ENCODE measurements around the gene UBE2E2.

DNA sequence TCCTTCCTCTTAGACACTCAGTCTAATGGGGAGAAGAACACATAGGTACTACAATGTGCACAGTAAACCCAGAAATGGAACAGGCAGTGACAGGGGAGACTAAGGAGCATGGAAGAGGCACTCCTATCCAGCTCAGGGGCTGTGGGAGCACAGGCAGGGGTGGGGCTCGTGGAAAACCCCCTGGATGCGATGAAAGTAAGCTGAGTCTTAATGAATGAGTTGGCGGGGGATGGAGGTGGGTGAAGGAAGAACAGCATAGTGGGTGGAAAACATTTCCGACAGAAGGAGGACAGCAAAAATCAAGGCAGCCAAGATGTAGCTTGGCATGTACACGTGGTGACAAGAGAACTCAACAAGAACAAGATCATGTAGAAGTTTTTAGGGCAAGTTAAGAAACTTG is 33.6 kb upstream of the UBE2E2 start:
- no peak for TF ChIP-seq EZH2phosphoT487 (IDR thresholded peaks at IDR 0.05; ENCODE audit: borderline replicate concordance)
- TF ChIP-seq, protein P1, sequence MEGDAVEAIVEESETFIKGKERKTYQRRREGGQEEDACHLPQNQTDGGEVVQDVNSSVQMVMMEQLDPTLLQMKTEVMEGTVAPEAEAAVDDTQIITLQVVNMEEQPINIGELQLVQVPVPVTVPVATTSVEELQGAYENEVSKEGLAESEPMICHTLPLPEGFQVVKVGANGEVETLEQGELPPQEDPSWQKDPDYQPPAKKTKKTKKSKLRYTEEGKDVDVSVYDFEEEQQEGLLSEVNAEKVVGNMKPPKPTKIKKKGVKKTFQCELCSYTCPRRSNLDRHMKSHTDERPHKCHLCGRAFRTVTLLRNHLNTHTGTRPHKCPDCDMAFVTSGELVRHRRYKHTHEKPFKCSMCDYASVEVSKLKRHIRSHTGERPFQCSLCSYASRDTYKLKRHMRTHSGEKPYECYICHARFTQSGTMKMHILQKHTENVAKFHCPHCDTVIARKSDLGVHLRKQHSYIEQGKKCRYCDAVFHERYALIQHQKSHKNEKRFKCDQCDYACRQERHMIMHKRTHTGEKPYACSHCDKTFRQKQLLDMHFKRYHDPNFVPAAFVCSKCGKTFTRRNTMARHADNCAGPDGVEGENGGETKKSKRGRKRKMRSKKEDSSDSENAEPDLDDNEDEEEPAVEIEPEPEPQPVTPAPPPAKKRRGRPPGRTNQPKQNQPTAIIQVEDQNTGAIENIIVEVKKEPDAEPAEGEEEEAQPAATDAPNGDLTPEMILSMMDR (conservative IDR thresholded peaks at IDR 0.05; ENCODE audit: low read length): no peak
